Central memory CD8-positive, alpha-beta T cell (primary cell): ENCODE measurements around the gene PAQR5.

Experiments used
- ATAC-seq: fragments of 150-1000 bp; cut with Tn5 transposase; replicated peaks from 2 replicates; pipeline ENCODE4 v1.10.0; 2022; ENCODE audit warnings: mild to moderate bottlenecking, moderate FRiP score, moderate number of reproducible peaks; ENCODE audit not compliant: poor library complexity, severe bottlenecking; ENCODE audit errors: extremely low read depth
- DNase-seq, 2 donors: peaks; one replicate each; pipeline ENCODE4 v3.0.0; 2021; ENCODE audit warnings: low spot score in 2 of 2
- H3K27ac Mint-ChIP-seq: one replicate; pipeline ENCODE4 v1.8.0; 2022; ENCODE audit warnings: low read depth, mild to moderate bottlenecking, moderate library complexity, mixed read lengths
- H3K27me3 Mint-ChIP-seq: one replicate; pipeline ENCODE4 v1.8.0; 2022; ENCODE audit warnings: mixed read lengths
- H3K36me3 Mint-ChIP-seq: one replicate; pipeline ENCODE4 v1.8.0; 2022; ENCODE audit warnings: mild to moderate bottlenecking, moderate library complexity, mixed read lengths; ENCODE audit not compliant: insufficient read depth
- H3K4me1 Mint-ChIP-seq: one replicate; pipeline ENCODE4 v1.8.0; 2022; ENCODE audit warnings: mixed read lengths
- H3K4me3 Mint-ChIP-seq: one replicate; pipeline ENCODE4 v1.8.0; 2022; ENCODE audit warnings: mild to moderate bottlenecking, moderate library complexity, mixed read lengths
- H3K9me3 Mint-ChIP-seq: one replicate; pipeline ENCODE4 v1.8.0; 2022; ENCODE audit warnings: mixed read lengths

PAQR5 gene, protein sequence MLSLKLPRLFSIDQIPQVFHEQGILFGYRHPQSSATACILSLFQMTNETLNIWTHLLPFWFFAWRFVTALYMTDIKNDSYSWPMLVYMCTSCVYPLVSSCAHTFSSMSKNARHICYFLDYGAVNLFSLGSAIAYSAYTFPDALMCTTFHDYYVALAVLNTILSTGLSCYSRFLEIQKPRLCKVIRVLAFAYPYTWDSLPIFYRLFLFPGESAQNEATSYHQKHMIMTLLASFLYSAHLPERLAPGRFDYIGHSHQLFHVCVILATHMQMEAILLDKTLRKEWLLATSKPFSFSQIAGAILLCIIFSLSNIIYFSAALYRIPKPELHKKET

GRCh38 chr15:69298697-69299441 lies at the start of gene PAQR5:
Gene PAQR5 (plus strand): TSS chr15:69298912. CDS start chr15:69360081, 61,169 bp downstream.
- H3K36me3 Mint-ChIP-seq = peaks cover 2% of the 10 kb centered on the region
- DNase-seq (no peak), ATAC-seq (no peak)
- no peaks in the 10 kb centered on the region for H3K9me3 Mint-ChIP-seq
- peaks cover 16% of the 10 kb centered on the region for H3K4me1 Mint-ChIP-seq
- no peak within 1 kb of the TSS for H3K27ac Mint-ChIP-seq
- peak within 1 kb of the TSS; percentile 56 for H3K4me3 Mint-ChIP-seq
- H3K27me3 Mint-ChIP-seq = peaks cover 80% of the 10 kb centered on the region

DNA sequence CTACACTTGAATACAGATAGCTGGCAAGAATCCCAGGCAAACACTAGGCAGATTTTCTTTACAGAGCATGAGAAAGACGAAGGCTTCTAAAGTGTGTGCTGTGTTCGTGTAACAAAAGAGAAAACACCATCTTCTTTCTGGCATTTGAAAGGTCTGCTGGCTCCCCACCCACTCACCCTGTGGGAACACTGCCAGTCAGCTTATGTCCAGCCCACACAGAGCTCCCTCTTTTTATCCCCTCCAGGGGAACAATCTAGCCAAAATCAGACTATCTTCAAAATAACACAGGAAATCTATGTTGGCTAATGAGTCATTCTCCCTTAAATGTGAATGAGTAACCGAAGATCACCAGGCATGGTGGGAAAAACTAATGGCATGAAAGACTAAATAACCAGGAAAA lies 45.6 kb upstream of the PAQR5 start:
- H3K27ac Mint-ChIP-seq = no peak overlapping the region

DNA sequence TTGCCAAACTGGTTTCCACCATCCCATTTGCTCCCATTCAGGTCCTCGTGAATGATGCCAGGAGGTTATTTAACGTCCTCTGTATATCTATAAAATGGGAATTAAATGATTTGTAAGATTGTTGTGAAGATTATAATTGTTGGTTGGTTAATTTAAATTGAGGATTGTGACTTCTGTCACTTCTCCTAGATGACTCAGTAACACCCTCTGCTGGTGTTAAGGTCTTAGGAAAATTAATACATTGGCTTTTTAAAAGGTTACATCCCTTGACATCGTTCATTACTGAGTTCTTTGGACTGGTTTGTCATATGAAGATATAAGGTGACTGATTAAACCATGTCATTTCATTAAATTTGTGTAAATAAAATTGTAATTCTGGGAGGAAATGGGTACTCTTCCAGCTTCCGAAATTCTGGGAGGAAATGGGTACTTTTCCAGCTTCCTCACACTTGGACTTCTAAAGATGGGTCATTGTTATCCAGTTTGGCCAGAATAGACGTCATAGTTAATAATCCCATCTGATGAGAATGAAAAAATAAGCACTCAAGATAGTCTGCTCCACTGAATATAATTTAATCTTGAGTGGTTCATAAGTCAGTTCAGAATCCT lies 33.3 kb upstream of the PAQR5 start:
- H3K4me1 Mint-ChIP-seq = no peaks in the 10 kb centered on the region
- no peak overlapping the region for H3K4me3 Mint-ChIP-seq
- no peak overlapping the region for H3K27ac Mint-ChIP-seq
- H3K27me3 Mint-ChIP-seq = no peaks in the 10 kb centered on the region
- no peaks in the 10 kb centered on the region for H3K36me3 Mint-ChIP-seq
- DNase-seq (no peak), ATAC-seq (no peak)
- no peaks in the 10 kb centered on the region for H3K9me3 Mint-ChIP-seq

More for the DNA sequence above, 45.6 kb upstream of the PAQR5 start:
- Mint-ChIP-seq H3K27me3 (no peaks in the 10 kb centered on the region), H3K9me3 (no peaks in the 10 kb centered on the region), H3K4me3 (no peak overlapping the region), H3K4me1 (no peaks in the 10 kb centered on the region), H3K36me3 (peaks cover 3% of the 10 kb centered on the region)
- DNase-seq = no peak
- no peak for ATAC-seq

DNA sequence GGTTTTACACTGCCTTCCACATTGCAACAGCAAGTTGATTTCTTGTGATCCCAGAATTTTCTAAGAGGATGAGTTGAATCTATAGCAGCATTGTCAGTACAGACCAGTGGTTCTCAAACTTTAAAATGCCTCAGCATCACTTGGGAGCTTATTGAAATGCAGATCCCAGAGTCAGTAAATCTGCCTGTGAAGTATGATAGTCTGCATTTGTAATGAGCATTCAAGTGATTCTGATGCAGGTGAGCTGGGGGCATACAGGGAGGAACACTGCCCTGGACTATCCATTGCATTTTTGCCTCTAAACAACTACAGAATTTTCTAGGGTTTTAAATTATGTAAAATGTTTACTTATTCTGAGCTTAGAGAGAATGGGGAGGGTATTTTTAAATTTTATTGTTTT lies 27.5 kb upstream of the PAQR5 start:
- no peaks in the 10 kb centered on the region for H3K4me1 Mint-ChIP-seq
- peaks cover 19% of the 10 kb centered on the region for H3K27me3 Mint-ChIP-seq
- H3K36me3 Mint-ChIP-seq = no peaks in the 10 kb centered on the region
- H3K27ac Mint-ChIP-seq = no peak overlapping the region
- no peak for ATAC-seq
- H3K4me3 Mint-ChIP-seq = no peak overlapping the region
- no peaks in the 10 kb centered on the region for H3K9me3 Mint-ChIP-seq
- no peak for DNase-seq

DNA sequence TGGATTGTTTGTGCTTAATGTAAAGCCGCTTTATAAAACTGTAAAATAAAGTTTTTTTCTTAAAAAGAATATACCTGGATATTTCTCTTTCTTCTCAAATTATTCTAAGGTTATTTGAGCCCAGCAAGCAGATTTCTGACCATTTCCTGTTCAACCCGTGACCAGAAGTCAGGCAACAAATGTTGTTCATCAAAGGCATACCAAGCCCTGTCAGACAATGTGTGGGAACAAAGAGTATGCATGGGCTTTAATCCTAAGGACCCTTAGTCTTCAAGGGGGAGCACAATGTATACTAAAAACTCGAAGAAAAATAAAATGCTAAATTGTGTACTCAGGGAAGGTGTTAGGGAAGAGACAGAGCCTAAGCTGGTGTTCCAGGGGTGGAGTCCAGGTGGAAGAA lies 26.6 kb upstream of the PAQR5 start:
- DNase-seq = no peak
- H3K27me3 Mint-ChIP-seq = peaks cover 28% of the 10 kb centered on the region
- H3K36me3 Mint-ChIP-seq = no peaks in the 10 kb centered on the region

GRCh38 chr15:69272891-69273290 lies 25.8 kb upstream of the PAQR5 start:
- no peak for DNase-seq
- H3K4me1 Mint-ChIP-seq = no peaks in the 10 kb centered on the region
- peaks cover 30% of the 10 kb centered on the region for H3K27me3 Mint-ChIP-seq
- H3K9me3 Mint-ChIP-seq = no peaks in the 10 kb centered on the region
- no peak overlapping the region for H3K4me3 Mint-ChIP-seq
- no peak overlapping the region for H3K27ac Mint-ChIP-seq
- no peak for ATAC-seq
- H3K36me3 Mint-ChIP-seq = no peaks in the 10 kb centered on the region

More for the DNA sequence above, 26.6 kb upstream of the PAQR5 start:
- H3K27ac Mint-ChIP-seq = no peak overlapping the region
- no peak for ATAC-seq
- no peaks in the 10 kb centered on the region for H3K9me3 Mint-ChIP-seq
- H3K4me1 Mint-ChIP-seq = no peaks in the 10 kb centered on the region
- no peak overlapping the region for H3K4me3 Mint-ChIP-seq

DNA sequence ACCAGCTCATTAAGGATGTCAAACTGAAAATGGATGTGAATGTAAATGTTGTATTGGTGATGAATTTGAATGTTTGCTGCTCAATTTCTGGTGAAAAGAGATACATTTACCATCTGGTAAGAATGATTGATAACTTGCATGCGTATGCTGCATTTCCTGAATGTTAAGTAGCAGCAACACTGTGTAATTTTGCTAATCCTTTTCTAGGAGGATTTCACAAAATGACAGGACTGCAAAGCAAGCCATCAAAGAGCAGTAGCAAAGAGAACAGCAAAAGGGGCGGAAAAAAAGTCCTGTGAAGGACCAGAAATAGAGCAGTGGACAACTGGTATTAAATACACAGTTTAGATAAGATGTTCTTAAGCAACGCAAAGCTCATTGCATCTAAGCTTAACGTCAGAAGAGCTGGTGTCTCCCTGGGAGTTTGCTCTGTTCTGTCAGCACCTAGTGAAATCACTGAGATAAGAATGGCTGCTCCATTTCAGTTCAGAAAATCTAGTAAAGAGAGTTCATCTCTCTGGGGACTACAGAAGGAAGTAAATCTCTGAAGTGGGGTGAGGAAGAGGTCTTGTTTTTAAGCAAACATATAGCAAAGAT lies 23.5 kb upstream of the PAQR5 start:
- H3K36me3 Mint-ChIP-seq = no peaks in the 10 kb centered on the region
- DNase-seq = no peak
- H3K4me1 Mint-ChIP-seq = no peaks in the 10 kb centered on the region
- no peaks in the 10 kb centered on the region for H3K9me3 Mint-ChIP-seq
- H3K4me3 Mint-ChIP-seq = no peak overlapping the region
- peaks cover 30% of the 10 kb centered on the region for H3K27me3 Mint-ChIP-seq
- no peak overlapping the region for H3K27ac Mint-ChIP-seq
- ATAC-seq = no peak

DNA sequence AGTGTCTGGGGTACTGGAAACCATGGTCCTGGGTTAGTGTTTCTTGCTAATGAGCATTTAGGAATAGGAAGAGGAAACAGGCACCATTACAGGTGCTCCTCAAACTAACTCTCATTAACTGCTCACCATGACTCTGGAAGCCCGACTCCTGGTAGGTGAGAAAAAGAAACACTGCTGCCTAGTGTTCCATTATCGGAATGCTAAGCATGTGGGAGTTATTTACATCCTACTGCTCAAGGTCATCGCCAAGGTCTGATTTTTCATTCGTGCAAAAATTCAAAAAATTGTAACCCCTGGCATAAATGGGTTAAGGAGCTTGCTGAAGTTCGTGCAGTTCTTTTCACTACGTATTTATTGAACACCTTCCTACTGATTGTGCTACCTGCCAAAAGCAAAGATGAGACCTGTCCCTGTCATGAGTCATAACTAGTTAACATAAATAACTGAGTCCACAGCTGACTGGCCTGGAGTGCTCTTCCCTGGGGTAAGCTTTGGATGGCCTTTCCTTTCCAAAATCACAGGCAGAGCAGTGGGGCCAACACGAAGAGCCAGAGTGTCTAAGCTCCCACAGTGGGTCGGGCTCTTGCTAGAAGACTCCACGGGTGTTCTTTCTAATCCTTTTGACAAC lies 22.7 kb upstream of the PAQR5 start:
- ATAC-seq (no peak), DNase-seq (no peak)
- Mint-ChIP-seq H3K36me3 (no peaks in the 10 kb centered on the region), H3K27me3 (peaks cover 30% of the 10 kb centered on the region), H3K27ac (no peak overlapping the region), H3K9me3 (no peaks in the 10 kb centered on the region), H3K4me3 (no peak overlapping the region), H3K4me1 (no peaks in the 10 kb centered on the region)

GRCh38 chr15:69277316-69277715 lies 21.4 kb upstream of the PAQR5 start:
- ATAC-seq (no peak), DNase-seq (no peak)
- H3K4me3 Mint-ChIP-seq = no peak overlapping the region
- peaks cover 37% of the 10 kb centered on the region for H3K27me3 Mint-ChIP-seq
- H3K36me3 Mint-ChIP-seq = no peaks in the 10 kb centered on the region
- H3K27ac Mint-ChIP-seq = no peak overlapping the region
- no peaks in the 10 kb centered on the region for H3K9me3 Mint-ChIP-seq
- H3K4me1 Mint-ChIP-seq = no peaks in the 10 kb centered on the region

- Mint-ChIP-seq H3K4me3 (no peak overlapping the region), H3K9me3 (no peaks in the 10 kb centered on the region), H3K36me3 (no peaks in the 10 kb centered on the region), H3K27ac (no peak overlapping the region), H3K27me3 (peaks cover 49% of the 10 kb centered on the region), H3K4me1 (no peaks in the 10 kb centered on the region)
- DNase-seq (no peak), ATAC-seq (no peak)
These were observed 19.1 kb upstream of the PAQR5 start for GRCh38 chr15:69279636-69280035.

GRCh38 chr15:69280783-69281182 lies 17.9 kb upstream of the PAQR5 start:
- Mint-ChIP-seq H3K9me3 (no peaks in the 10 kb centered on the region), H3K36me3 (no peaks in the 10 kb centered on the region), H3K4me1 (no peaks in the 10 kb centered on the region), H3K27me3 (peaks cover 38% of the 10 kb centered on the region), H3K4me3 (no peak overlapping the region), H3K27ac (no peak overlapping the region)
- DNase-seq = no peak
- no peak for ATAC-seq

GRCh38 chr15:69282104-69282743 lies 16.5 kb upstream of the PAQR5 start:
- Mint-ChIP-seq H3K27ac (no peak overlapping the region), H3K4me3 (no peak overlapping the region), H3K27me3 (peaks cover 24% of the 10 kb centered on the region), H3K9me3 (no peaks in the 10 kb centered on the region), H3K36me3 (no peaks in the 10 kb centered on the region), H3K4me1 (no peaks in the 10 kb centered on the region)
- ATAC-seq (no peak), DNase-seq (no peak)
